Measurements from ENCODE around the gene MRPL44.

Gene MRPL44

DNA sequence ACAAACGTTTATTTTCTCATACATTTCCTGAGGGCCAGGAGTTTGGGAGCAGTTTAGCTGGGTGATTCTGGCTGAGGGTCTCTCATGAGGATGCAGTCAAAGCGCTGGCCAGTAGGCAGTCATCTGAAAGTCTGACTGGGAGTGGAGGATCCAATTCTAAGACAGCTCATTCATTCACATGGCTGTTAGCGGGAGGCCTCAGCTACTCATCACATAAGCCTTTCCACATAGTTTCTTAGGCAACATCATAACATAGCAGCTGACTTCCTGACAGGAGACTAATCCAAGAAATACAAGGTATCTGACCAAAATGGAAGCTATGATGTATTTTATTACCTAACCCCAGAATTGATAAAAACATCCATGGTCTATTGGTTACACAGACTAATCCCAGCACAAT is 2.9 kb upstream of the MRPL44 start:
- no peaks in the 10 kb centered on the region for H3K27me3 ChIP-seq (ENCODE audit: insufficient read depth, low read length)
- H3K9ac ChIP-seq (ENCODE audit: low read length): no peak overlapping the region
- no peaks in the 10 kb centered on the region for H3K9me3 ChIP-seq (ENCODE audit: insufficient read depth, low read depth, low read length)
- no CpG with 5 or more reads among the region's 3 CpGs for WGBS (ENCODE audit: extremely low coverage, insufficient coverage, insufficient read length)
- DNase-seq: peak; percentile 34 to 65
- H4K12ac ChIP-seq (ENCODE audit: low read depth, low read length): no peak overlapping the region
- H2BK12ac ChIP-seq (ENCODE audit: low read length): no peak overlapping the region
- H3K27ac ChIP-seq (ENCODE audit: low read depth, low read length): no peak overlapping the region
- no peak overlapping the region for H4K8ac ChIP-seq (ENCODE audit: low read depth, low read length)
- no peak overlapping the region for H3K18ac ChIP-seq (ENCODE audit: low read length)
- peaks cover 6% of the 10 kb centered on the region for H3K79me1 ChIP-seq (ENCODE audit: low read length)
- H3K14ac ChIP-seq (ENCODE audit: low read length): no peak overlapping the region
- H3K79me2 ChIP-seq (ENCODE audit: control insufficient read depth, insufficient read depth, low read length, poor library complexity): peaks cover 6% of the 10 kb centered on the region
- H2AK5ac ChIP-seq (ENCODE audit: low read length): no peak overlapping the region
- H3K36me3 ChIP-seq (ENCODE audit: control insufficient read depth in 1 of 2, insufficient read depth in 2 of 2, low read length in 2 of 2): no peaks in the 10 kb centered on the region
- H3K23ac ChIP-seq (ENCODE audit: low read length): no peak overlapping the region
- H2BK120ac ChIP-seq (ENCODE audit: insufficient read depth, low read length, poor library complexity): no peak overlapping the region
- H2AFZ ChIP-seq (ENCODE audit: insufficient read depth, low read length, poor library complexity): no peak overlapping the region
- no peak overlapping the region for H3K4ac ChIP-seq (ENCODE audit: low read depth, low read length)
- no peak overlapping the region for H3K4me2 ChIP-seq (ENCODE audit: low read length)
- no peaks in the 10 kb centered on the region for H3K4me1 ChIP-seq (ENCODE audit: control insufficient read depth in 1 of 2, insufficient read depth in 2 of 2, low read length in 2 of 2)
- H4K91ac ChIP-seq (ENCODE audit: low read depth, low read length): no peak overlapping the region
- H3K4me3 ChIP-seq (ENCODE audit: low read depth, low read length): no peak overlapping the region
- H2BK5ac ChIP-seq (ENCODE audit: low read depth, low read length, poor library complexity): no peak overlapping the region

DNA sequence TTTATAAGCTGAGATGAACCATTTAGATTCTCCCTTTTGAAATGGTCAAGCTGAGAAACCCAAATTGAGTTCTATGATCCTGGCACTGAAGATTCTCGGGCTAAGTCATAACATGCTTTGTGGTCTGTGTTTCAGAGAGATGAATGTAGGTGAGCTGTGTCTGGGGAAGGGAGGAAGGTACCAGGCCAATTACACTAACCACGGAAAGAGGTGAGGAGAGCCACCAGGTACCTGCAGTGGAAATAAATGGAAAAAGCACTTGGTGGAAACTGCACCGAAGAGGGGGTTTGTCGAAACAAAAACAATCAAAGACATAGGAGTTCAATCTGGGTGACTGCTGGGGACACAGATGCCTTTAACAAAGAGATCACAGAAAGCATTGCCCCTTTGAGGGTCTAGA is 963 bp upstream of the MRPL44 start:
- H3K18ac ChIP-seq (ENCODE audit: low read length): no peak overlapping the region
- no peak overlapping the region for H4K12ac ChIP-seq (ENCODE audit: low read depth, low read length)
- no peak overlapping the region for H2BK120ac ChIP-seq (ENCODE audit: insufficient read depth, low read length, poor library complexity)
- H3K27me3 ChIP-seq (ENCODE audit: insufficient read depth, low read length): no peaks in the 10 kb centered on the region
- H2BK5ac ChIP-seq (ENCODE audit: low read depth, low read length, poor library complexity): no peak overlapping the region
- no peak overlapping the region for H3K27ac ChIP-seq (ENCODE audit: low read depth, low read length)
- H3K79me2 ChIP-seq (ENCODE audit: control insufficient read depth, insufficient read depth, low read length, poor library complexity): peaks cover 9% of the 10 kb centered on the region
- no peak overlapping the region for H4K8ac ChIP-seq (ENCODE audit: low read depth, low read length)
- peaks cover 2 to 10% of the 10 kb centered on the region in 2 experiments for H3K36me3 ChIP-seq (ENCODE audit: control insufficient read depth in 1 of 2, insufficient read depth in 2 of 2, low read length in 2 of 2)
- peaks cover 0 to 2% of the 10 kb centered on the region in 2 experiments for H3K4me1 ChIP-seq (ENCODE audit: control insufficient read depth in 1 of 2, insufficient read depth in 2 of 2, low read length in 2 of 2)
- no peak overlapping the region for H3K4me3 ChIP-seq (ENCODE audit: low read depth, low read length)
- DNase-seq: no peak
- H2AFZ ChIP-seq (ENCODE audit: insufficient read depth, low read length, poor library complexity): peak overlapping the region; percentile 11
- H3K9ac ChIP-seq (ENCODE audit: low read length): no peak overlapping the region
- no peak overlapping the region for H2BK12ac ChIP-seq (ENCODE audit: low read length)
- no peak overlapping the region for H3K4ac ChIP-seq (ENCODE audit: low read depth, low read length)
- H2AK5ac ChIP-seq (ENCODE audit: low read length): no peak overlapping the region
- no peak overlapping the region for H3K23ac ChIP-seq (ENCODE audit: low read length)
- WGBS (ENCODE audit: extremely low coverage, insufficient coverage, insufficient read length): no CpG with 5 or more reads among the region's 4 CpGs
- no peaks in the 10 kb centered on the region for H3K9me3 ChIP-seq (ENCODE audit: insufficient read depth, low read depth, low read length)
- no peak overlapping the region for H4K91ac ChIP-seq (ENCODE audit: low read depth, low read length)
- H3K79me1 ChIP-seq (ENCODE audit: low read length): peaks cover 6% of the 10 kb centered on the region
- no peak overlapping the region for H3K14ac ChIP-seq (ENCODE audit: low read length)
- H3K4me2 ChIP-seq (ENCODE audit: low read length): no peak overlapping the region

DNA sequence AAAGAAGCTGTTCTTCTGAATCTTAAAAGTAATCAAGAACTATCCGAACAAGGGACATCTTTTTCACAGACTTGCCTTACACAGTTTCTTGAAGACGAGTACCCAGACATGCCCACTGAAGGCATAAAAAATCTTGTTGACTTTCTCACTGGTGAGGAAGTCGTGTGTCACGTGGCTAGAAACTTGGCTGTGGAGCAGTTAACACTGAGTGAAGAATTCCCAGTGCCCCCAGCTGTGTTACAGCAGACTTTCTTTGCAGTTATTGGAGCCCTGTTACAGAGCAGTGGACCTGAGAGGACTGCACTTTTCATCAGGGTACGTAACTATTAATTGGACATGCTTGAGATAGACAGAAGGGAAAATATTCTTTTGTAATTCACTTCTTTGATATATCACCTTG is 2.4 kb downstream of the MRPL44 start:
- H3K4me2 ChIP-seq (ENCODE audit: low read length): no peak overlapping the region
- H2AK5ac ChIP-seq (ENCODE audit: low read length): no peak overlapping the region
- no peak overlapping the region for H4K8ac ChIP-seq (ENCODE audit: low read depth, low read length)
- no peak overlapping the region for H3K14ac ChIP-seq (ENCODE audit: low read length)
- H3K36me3 ChIP-seq (ENCODE audit: control insufficient read depth in 1 of 2, insufficient read depth in 2 of 2, low read length in 2 of 2): peaks cover 7 to 14% of the 10 kb centered on the region in 2 experiments
- H3K4me3 ChIP-seq (ENCODE audit: low read depth, low read length): no peak overlapping the region
- peaks cover 0 to 3% of the 10 kb centered on the region in 2 experiments for H3K4me1 ChIP-seq (ENCODE audit: control insufficient read depth in 1 of 2, insufficient read depth in 2 of 2, low read length in 2 of 2)
- H3K79me1 ChIP-seq (ENCODE audit: low read length): peaks cover 6% of the 10 kb centered on the region
- WGBS (ENCODE audit: extremely low coverage, insufficient coverage, insufficient read length): no CpG with 5 or more reads among the region's 5 CpGs
- H2BK5ac ChIP-seq (ENCODE audit: low read depth, low read length, poor library complexity): no peak overlapping the region
- no peak overlapping the region for H2BK120ac ChIP-seq (ENCODE audit: insufficient read depth, low read length, poor library complexity)
- H4K12ac ChIP-seq (ENCODE audit: low read depth, low read length): no peak overlapping the region
- H3K4ac ChIP-seq (ENCODE audit: low read depth, low read length): peak overlapping the region; percentile 86
- H3K27ac ChIP-seq (ENCODE audit: low read depth, low read length): no peak overlapping the region
- no peak overlapping the region for H2AFZ ChIP-seq (ENCODE audit: insufficient read depth, low read length, poor library complexity)
- no peak overlapping the region for H3K18ac ChIP-seq (ENCODE audit: low read length)
- H3K23ac ChIP-seq (ENCODE audit: low read length): no peak overlapping the region
- H3K79me2 ChIP-seq (ENCODE audit: control insufficient read depth, insufficient read depth, low read length, poor library complexity): peaks cover 9% of the 10 kb centered on the region
- H2BK12ac ChIP-seq (ENCODE audit: low read length): no peak overlapping the region
- no peak overlapping the region for H4K91ac ChIP-seq (ENCODE audit: low read depth, low read length)
- no peak overlapping the region for H3K9ac ChIP-seq (ENCODE audit: low read length)
- H3K9me3 ChIP-seq (ENCODE audit: insufficient read depth, low read depth, low read length): no peaks in the 10 kb centered on the region
- no peaks in the 10 kb centered on the region for H3K27me3 ChIP-seq (ENCODE audit: insufficient read depth, low read length)
- DNase-seq: no peak

DNA sequence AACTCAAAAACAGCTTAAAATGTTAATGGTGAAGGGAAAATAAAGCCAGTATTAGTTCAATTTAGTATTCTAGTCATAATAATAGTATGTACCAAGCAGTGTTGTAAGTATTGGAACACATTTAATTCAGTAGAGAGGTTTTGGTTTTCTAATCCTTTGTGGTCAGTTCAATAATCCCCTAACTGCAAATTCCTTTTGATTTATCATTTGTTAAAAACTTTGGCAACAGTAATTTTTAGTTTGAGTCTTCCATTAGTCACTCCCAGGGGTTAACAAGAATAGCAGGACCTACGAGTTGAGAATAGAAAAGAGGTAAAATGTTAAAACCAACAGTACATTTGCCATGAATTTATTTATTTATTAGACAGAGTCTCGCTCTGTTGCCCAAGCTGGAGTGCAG is 10.7 kb downstream of the MRPL44 start:
- no peak overlapping the region for H3K4ac ChIP-seq (ENCODE audit: low read depth, low read length)
- no peak overlapping the region for H3K23ac ChIP-seq (ENCODE audit: low read length)
- H3K27me3 ChIP-seq (ENCODE audit: insufficient read depth, low read length): no peaks in the 10 kb centered on the region
- WGBS (ENCODE audit: extremely low coverage, insufficient coverage, insufficient read length): no CpG with 5 or more reads among the region's 2 CpGs
- H2BK120ac ChIP-seq (ENCODE audit: insufficient read depth, low read length, poor library complexity): no peak overlapping the region
- H4K12ac ChIP-seq (ENCODE audit: low read depth, low read length): no peak overlapping the region
- H3K4me3 ChIP-seq (ENCODE audit: low read depth, low read length): no peak overlapping the region
- H3K36me3 ChIP-seq (ENCODE audit: control insufficient read depth in 1 of 2, insufficient read depth in 2 of 2, low read length in 2 of 2): peaks cover 10 to 14% of the 10 kb centered on the region in 2 experiments
- no peak overlapping the region for H2AK5ac ChIP-seq (ENCODE audit: low read length)
- H4K8ac ChIP-seq (ENCODE audit: low read depth, low read length): no peak overlapping the region
- no peak overlapping the region for H2BK12ac ChIP-seq (ENCODE audit: low read length)
- H4K91ac ChIP-seq (ENCODE audit: low read depth, low read length): no peak overlapping the region
- no peaks in the 10 kb centered on the region for H3K79me2 ChIP-seq (ENCODE audit: control insufficient read depth, insufficient read depth, low read length, poor library complexity)
- H3K9ac ChIP-seq (ENCODE audit: low read length): no peak overlapping the region
- no peak overlapping the region for H3K27ac ChIP-seq (ENCODE audit: low read depth, low read length)
- H3K9me3 ChIP-seq (ENCODE audit: insufficient read depth, low read depth, low read length): no peaks in the 10 kb centered on the region
- DNase-seq: no peak
- no peaks in the 10 kb centered on the region for H3K4me1 ChIP-seq (ENCODE audit: control insufficient read depth in 1 of 2, insufficient read depth in 2 of 2, low read length in 2 of 2)
- H3K14ac ChIP-seq (ENCODE audit: low read length): no peak overlapping the region
- H3K79me1 ChIP-seq (ENCODE audit: low read length): no peaks in the 10 kb centered on the region
- no peak overlapping the region for H3K4me2 ChIP-seq (ENCODE audit: low read length)
- H3K18ac ChIP-seq (ENCODE audit: low read length): no peak overlapping the region
- H2BK5ac ChIP-seq (ENCODE audit: low read depth, low read length, poor library complexity): no peak overlapping the region
- no peak overlapping the region for H2AFZ ChIP-seq (ENCODE audit: insufficient read depth, low read length, poor library complexity)
